NCI-H1105 treated with DMSO at 0.1 percent for 48 hours (cell line): ENCODE results near the gene CBX2.

ENCODE experiments used
- DNase-seq: peaks from one replicate; lab custom pipeline; 2025; lab: John Stamatoyannopoulos, UW

CBX2 gene

GRCh38 chr17:79829457-79829856 is 51.5 kb downstream of the CBX2 start:
- DNase-seq: no peak

GRCh38 chr17:79830303-79830702 is 52.4 kb downstream of the CBX2 start:
- no peak for DNase-seq

- DNase-seq: no peak
Measured at GRCh38 chr17:79830763-79831264, 52.9 kb downstream of the CBX2 start.

GRCh38 chr17:79831265-79832217 is 53.6 kb downstream of the CBX2 start:
- DNase-seq: no peak

- no peak for DNase-seq
Measured at GRCh38 chr17:79832218-79833109, 54.5 kb downstream of the CBX2 start.

GRCh38 chr17:79833110-79833450 is 55.1 kb downstream of the CBX2 start:
- DNase-seq: no peak

GRCh38 chr17:79833744-79834564 is 56.0 kb downstream of the CBX2 start:
- no peak for DNase-seq

GRCh38 chr17:79834565-79835469 is 56.9 kb downstream of the CBX2 start:
- DNase-seq: no peak

GRCh38 chr17:79835470-79835899 is 57.5 kb downstream of the CBX2 start:
- no peak for DNase-seq

- no peak for DNase-seq
Measured at GRCh38 chr17:79835953-79836509, 58.1 kb downstream of the CBX2 start.

GRCh38 chr17:79836510-79836971 is 58.6 kb downstream of the CBX2 start:
- DNase-seq: no peak

GRCh38 chr17:79836972-79837887 is 59.3 kb downstream of the CBX2 start:
- no peak for DNase-seq
